ENCODE results near the gene ABCB9.

- no peak for TF ChIP-seq CTCF (IDR thresholded peaks at IDR 0.05; ENCODE audit: insufficient read depth, low read depth, low read length)
- no peak for TF ChIP-seq EZH2 (IDR thresholded peaks at IDR 0.05; ENCODE audit: insufficient read depth, low read length)
Observed at GRCh38 chr12:122956035-122956434, 10.2 kb downstream of the ABCB9 start.
